Left lung (tissue), 10 donors: Measurements from ENCODE around the gene USB1. TPM values are rescaled to one million over a fixed set of nuclear protein-coding genes. Genes with fewer than 3 reads are reported as not detected.
A peak's percentile ranks its signal among the peaks of the same experiment; 100 is the strongest.

ENCODE experiments used
- ATAC-seq: fragments of 200-7000 bp; cut with Tn5 transposase; one replicate; pipeline ENCODE4 v1.9.1; 2020; ENCODE audit warnings: moderate library complexity
- DNase-seq, 4 donors: peaks; one replicate each; pipeline ENCODE4 v3.0.0-alpha.2; 2013 to 2020
- H3K27ac ChIP-seq, 2 donors: fragments of 200-600 bp; sonication (generic) in 1 of 2; one replicate each; pipeline versions ENCODE4 v1.5.0 to v1.8.0; 2020 to 2021
- H3K27me3 ChIP-seq, 2 donors: fragments of 200-600 bp; sonication (generic) in 1 of 2; one replicate each; pipeline versions ENCODE4 v1.5.0 to v1.8.0; 2020 to 2021
- H3K36me3 ChIP-seq, 2 donors: fragments of 200-600 bp; sonication (generic) in 1 of 2; one replicate each; pipeline versions ENCODE4 v1.5.0 to v1.8.0; 2020 to 2021
- H3K4me1 ChIP-seq, 2 donors: fragments of 200-600 bp; one replicate each; pipeline ENCODE4 v1.8.0; 2021
- H3K4me3 ChIP-seq, 2 donors: fragments of 200-600 bp; sonication (generic) in 1 of 2; one replicate each; pipeline versions ENCODE4 v1.5.0 to v1.8.0; 2020 to 2021; ENCODE audit warnings: mild to moderate bottlenecking in 1 of 2
- H3K9me3 ChIP-seq, 2 donors: fragments of 200-600 bp; sonication (generic) in 1 of 2; one replicate each; pipeline versions ENCODE4 v1.5.0 to v1.8.0; 2020 to 2021
- CTCF ChIP-seq, 2 donors: fragments of 200-600 bp; sonication (generic) in 1 of 2; IDR thresholded peaks; one replicate each; pipeline versions ENCODE4 v1.5.0 to v1.8.0; 2021; ENCODE audit warnings: antibody characterized with exemption in 2 of 2
- intact Hi-C, 2 donors: fragments of 100-400 bp; cut with DNase I; formaldehyde crosslinking; loops; one replicate each; pipeline versions ENCODE4 v1.11.2 to v1.14.2; 2022
- polyA plus RNA-seq, 6 donors: library from polyadenylated mRNA; unstranded; fragments of 120-200 nt; gene quantifications; one replicate each; pipeline ENCODE4 v1.2.1, GENCODE V29; 2013; ENCODE audit not compliant: insufficient read length in 6 of 6
- total RNA-seq, 2 donors: library from RNA; stranded (reverse); fragmentation: NEBNext Ultra II Directional; extraction: Animal tissue kit (Norgen Biotek cat#: 25700); gene quantifications; one replicate each; pipeline ENCODE4 v1.2.1, GENCODE V29; 2021
- donor health status: DM: no; HTN: yes; CAD: no.
- donor health status: DM: no; HTN: no; CAD: no.

The USB1 gene
- total and polyA plus RNA-seq, 8 donors = 21.5 to 50.9 (median 25.2) TPM

DNA sequence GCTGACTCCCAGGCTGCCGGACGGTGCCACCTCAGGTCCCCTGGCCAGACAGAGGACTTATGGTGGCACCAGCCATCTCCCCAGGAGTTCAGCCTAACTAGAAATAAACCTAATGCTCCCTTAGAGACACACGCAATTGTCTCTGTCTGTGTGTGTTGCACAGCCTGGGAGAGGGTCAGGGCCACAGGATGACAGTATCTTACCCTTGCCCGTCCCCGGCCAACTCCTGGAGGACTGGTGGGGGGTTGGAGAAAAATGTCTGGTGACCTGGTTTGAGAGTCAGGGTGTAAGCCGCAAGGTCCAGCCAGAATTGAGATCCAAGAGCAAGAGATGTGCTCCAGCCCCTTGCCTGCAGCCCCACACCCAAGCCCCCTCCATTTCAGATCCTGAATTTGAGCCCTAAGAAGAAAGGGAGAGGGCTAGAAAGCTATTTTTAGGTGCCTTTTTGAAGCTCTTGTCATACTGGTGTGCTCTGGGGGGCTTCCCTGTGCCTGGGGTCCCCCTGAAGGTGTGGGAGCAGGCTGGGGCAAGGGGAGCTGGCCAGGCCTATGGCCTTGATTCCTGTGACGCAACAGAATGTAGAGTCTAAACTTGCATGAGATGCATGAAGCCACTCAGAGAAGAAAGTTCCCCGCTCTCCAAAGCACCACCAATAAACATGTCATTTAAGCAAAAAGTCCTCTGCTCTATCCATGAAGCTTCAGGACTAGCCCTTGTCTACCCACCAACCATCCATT is 13.6 kb upstream of the USB1 start:
- no peak overlapping the region for H3K27ac ChIP-seq
- peaks cover 11 to 13% of the 10 kb centered on the region in 2 donors for H3K4me1 ChIP-seq
- no peak for TF ChIP-seq CTCF (IDR thresholded peaks at IDR 0.05)
- ATAC-seq (no peak), DNase-seq (peak in 2 of 4 donors; percentile 19 to 43)
- intact Hi-C loops = no loop called here
- H3K4me3 ChIP-seq = no peak overlapping the region
- peaks cover 0 to 19% of the 10 kb centered on the region in 2 donors for H3K27me3 ChIP-seq
- no peaks in the 10 kb centered on the region for H3K9me3 ChIP-seq
- no peaks in the 10 kb centered on the region for H3K36me3 ChIP-seq

GRCh38 chr16:57988929-57989328 is 12.3 kb upstream of the USB1 start:
- peaks cover 0 to 19% of the 10 kb centered on the region in 2 donors for H3K27me3 ChIP-seq
- peaks cover 18 to 24% of the 10 kb centered on the region in 2 donors for H3K4me1 ChIP-seq
- no peak for TF ChIP-seq CTCF (IDR thresholded peaks at IDR 0.05)
- no peak overlapping the region for H3K4me3 ChIP-seq
- H3K9me3 ChIP-seq = no peaks in the 10 kb centered on the region
- H3K27ac ChIP-seq = no peak overlapping the region
- H3K36me3 ChIP-seq = peaks cover 0 to 1% of the 10 kb centered on the region in 2 donors
- intact Hi-C loops = no loop called here
- peak in 2 of 4 donors; percentile 31 to 34 for DNase-seq
- ATAC-seq = no peak

- Histone ChIP-seq H3K27ac (no peak overlapping the region), H3K4me3 (no peak overlapping the region), H3K4me1 (peaks cover 20 to 34% of the 10 kb centered on the region in 2 donors), H3K9me3 (no peaks in the 10 kb centered on the region), H3K27me3 (no peaks in the 10 kb centered on the region), H3K36me3 (peaks cover 0 to 21% of the 10 kb centered on the region in 2 donors)
- DNase-seq (peak in 2 of 4 donors; percentile 22 to 35), ATAC-seq (no peak)
- intact Hi-C loops = no loop called here
- TF ChIP-seq CTCF (IDR thresholded peaks at IDR 0.05) = no peak
These were observed 9.6 kb upstream of the USB1 start for GRCh38 chr16:57991551-57992059.

DNA sequence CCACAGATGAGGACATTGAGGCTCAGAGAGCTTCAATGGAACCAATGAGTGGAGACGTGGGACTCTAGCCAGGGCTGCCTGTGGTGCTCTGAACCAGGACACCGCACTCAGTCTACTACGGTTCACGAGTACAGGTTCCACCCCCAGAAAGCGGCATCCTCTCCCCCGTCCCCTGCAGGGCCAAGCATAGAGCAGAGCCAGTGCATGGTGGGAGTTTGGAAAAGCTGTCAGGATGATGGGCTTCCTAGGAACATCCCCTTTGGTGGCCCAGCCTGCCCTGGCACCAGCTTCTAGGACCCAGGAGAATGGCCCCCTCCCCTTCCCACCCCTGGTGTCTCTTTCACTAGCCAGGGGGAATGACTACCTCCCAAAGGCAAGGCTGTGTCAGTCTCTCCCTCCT is 9.1 kb upstream of the USB1 start:
- H3K36me3 ChIP-seq = peaks cover 0 to 26% of the 10 kb centered on the region in 2 donors
- no peak for TF ChIP-seq CTCF (IDR thresholded peaks at IDR 0.05)
- H3K4me1 ChIP-seq = peaks cover 20 to 36% of the 10 kb centered on the region in 2 donors
- peak overlapping the region; percentile 28 to 71 for H3K27ac ChIP-seq
- H3K27me3 ChIP-seq = no peaks in the 10 kb centered on the region
- ATAC-seq (no peak), DNase-seq (peak in 1 of 4 donors; percentile 37)
- intact Hi-C loops = no loop called here
- H3K4me3 ChIP-seq = no peak overlapping the region
- no peaks in the 10 kb centered on the region for H3K9me3 ChIP-seq

DNA sequence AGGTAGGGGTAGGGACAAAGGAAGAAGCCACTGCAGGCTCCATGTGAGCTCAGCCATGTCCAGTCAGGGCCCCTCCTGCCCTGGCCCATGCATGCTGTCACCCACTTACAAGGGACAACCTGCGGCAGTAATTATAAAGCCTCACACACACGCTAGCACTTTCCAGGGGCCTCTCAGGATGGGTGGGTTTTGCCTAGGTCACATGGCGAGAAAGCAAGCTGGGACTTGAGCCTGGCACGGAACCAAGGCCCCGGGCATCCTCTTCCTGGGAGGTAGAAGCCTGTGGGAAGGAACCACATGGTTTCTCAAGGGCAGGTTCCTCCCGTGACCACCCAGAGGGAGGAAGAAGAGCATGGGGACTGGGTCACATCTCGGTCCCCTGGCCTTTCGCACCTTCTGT is 7.8 kb upstream of the USB1 start:
- Histone ChIP-seq H3K9me3 (no peaks in the 10 kb centered on the region), H3K27me3 (no peaks in the 10 kb centered on the region), H3K4me1 (peaks cover 27 to 50% of the 10 kb centered on the region in 2 donors), H3K4me3 (no peak overlapping the region), H3K36me3 (peaks cover 0 to 36% of the 10 kb centered on the region in 2 donors), H3K27ac (peak overlapping the region; percentile 55 to 71)
- intact Hi-C loops = no loop called here
- ATAC-seq (peak; percentile 15), DNase-seq (peak in 2 of 4 donors; percentile 36 to 41)
- no peak for TF ChIP-seq CTCF (IDR thresholded peaks at IDR 0.05)
